HG02970 (cell line): ENCODE measurements around the gene HSPBAP1.

Experiments used
- ATAC-seq: cut with Tn5 transposase; IDR thresholded peaks from one replicate; pipeline ENCODE4 v1.9.1; 2021; ENCODE audit warnings: mild to moderate bottlenecking, moderate library complexity, moderate number of reproducible peaks; ENCODE audit not compliant: unreplicated experiment, low FRiP score

The HSPBAP1 gene

GRCh38 chr3:122793568-122794416, at the start of gene HSPBAP1:
TSS of gene HSPBAP1 (minus strand) at chr3:122793831. CDS start at chr3:122793680, 151 bp downstream.
- ATAC-seq, result peak; percentile 60

DNA sequence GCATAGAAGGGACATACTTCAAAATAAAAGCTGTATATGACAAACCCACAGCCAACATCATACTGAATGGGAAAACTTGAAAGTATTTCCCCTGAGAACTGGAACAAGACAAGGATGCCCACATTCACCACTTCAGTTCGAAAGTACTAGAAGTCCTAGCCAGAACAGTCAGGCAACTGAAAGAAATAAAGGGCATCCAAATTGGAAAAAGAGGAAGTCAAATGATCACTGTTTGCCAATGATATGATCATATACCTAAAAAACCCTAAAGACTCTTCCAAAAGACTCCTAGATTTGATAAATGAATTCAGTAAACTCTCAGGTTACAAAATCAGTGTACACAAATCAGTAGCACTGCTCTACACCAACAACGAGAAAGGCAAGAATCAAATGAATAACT, 42.0 kb upstream of the HSPBAP1 start:
- no peak for ATAC-seq

DNA sequence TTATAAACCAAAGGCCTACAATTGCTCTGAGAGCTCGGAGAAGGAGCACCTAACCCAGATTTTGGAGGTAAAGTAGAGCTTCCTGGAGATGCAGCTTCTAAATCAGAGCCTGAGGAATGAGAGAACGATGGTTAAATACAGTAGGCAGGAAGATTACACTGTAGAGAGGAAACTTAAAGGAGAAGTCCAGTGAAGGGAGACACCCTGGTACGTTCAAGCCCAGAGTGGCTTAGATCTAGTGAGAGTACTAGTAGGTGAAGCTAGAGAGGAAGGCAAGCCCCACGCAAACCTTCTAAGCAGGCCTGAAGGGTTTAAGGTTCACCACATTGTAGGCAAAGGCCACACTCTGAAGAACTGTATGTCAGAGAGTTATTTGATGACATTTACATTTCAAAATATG, 34.6 kb upstream of the HSPBAP1 start:
- no peak for ATAC-seq

- ATAC-seq, result no peak
Measured at GRCh38 chr3:122826278-122826677, 32.6 kb upstream of the HSPBAP1 start.

GRCh38 chr3:122825460-122825859, 31.8 kb upstream of the HSPBAP1 start:
- no peak for ATAC-seq

GRCh38 chr3:122824465-122825381, 31.1 kb upstream of the HSPBAP1 start:
- no peak for ATAC-seq

DNA sequence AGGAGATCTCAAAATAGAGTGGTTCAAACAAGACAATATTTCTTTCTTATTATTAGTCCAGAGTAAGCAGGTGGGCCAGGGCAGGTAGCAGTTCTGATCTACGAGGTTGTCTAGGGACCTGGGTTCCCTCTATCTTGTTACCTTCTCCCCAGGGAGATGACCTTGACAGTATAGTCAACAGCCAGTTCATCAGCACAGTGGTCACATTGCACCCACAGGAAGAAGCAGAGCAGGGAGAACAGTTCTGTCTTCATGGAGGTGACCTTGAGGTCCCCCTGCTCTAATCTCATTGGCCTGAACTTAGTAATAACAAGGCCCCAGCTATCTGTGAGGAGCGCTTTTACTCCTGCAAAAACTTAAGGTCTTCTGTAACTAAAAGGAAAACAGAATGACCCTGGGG, 23.0 kb upstream of the HSPBAP1 start:
- ATAC-seq, result no peak

GRCh38 chr3:122810734-122811133, 17.1 kb upstream of the HSPBAP1 start:
- no peak for ATAC-seq

DNA sequence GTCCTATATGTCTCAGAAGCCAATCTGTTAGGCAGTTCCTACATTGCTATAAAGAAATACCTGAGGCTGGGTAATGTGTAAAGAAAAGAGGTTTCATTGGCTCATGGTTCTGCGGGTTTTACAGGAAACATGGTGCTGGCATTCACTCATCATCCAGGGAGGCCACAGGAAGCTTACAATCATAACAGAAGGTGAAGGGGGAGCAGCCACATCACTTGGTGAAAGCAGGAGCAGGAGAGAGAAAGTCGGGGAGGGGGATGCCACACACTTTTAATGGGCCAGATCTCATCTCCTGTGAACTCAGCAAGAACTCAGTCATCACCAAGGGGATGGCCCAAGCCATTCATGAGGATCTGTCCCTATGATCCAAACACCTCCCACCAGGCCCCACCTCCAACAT, 10.3 kb upstream of the HSPBAP1 start:
- ATAC-seq, result no peak

DNA sequence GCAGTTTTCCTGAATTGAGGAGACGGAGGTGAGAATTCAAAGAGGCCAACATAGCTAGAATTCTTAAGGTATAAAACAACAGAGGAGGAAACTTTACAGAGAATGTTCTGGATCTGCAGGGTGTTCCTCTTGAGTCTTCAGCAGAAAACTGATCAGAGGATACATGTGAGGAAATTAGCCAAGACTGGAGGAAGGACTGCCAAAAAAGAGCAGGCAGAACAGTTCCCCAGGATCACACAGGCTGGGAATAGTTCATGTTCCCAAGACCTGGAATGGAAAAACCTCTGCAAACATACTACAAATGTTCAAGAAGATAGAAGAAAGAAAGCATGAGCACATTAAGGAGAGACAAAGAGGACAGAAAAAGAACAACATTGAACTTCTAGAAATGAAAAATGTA, 8.7 kb upstream of the HSPBAP1 start:
- no peak for ATAC-seq

DNA sequence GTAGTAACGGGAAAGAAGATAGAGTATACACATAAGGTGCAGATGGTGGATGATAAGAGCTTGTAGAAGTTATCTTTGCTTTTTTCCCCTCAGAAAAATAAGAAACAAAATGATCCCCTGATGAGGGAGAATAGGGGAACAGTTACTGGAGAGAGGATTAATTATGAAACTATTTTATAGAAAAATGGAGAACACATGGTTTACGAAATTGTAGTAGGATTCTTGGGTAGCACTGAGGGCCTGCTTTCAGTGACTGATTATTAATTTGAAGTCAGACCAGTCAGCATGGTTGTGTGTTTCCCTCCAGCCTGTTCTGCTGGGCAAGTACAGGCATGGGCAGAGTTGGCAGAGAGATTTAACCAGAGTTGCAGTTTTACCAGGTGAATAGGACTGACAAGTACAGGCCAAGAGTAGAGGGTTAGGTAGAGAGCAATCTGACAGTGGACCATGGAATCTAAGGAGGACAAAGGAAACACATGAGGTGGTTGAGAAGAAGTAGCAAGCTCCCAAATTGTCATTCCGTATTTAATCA, 7.1 kb upstream of the HSPBAP1 start:
- ATAC-seq, result no peak

GRCh38 chr3:122800031-122800430, 6.4 kb upstream of the HSPBAP1 start:
- ATAC-seq, result no peak

- no peak for ATAC-seq
Measured at GRCh38 chr3:122799322-122799721, 5.7 kb upstream of the HSPBAP1 start.

DNA sequence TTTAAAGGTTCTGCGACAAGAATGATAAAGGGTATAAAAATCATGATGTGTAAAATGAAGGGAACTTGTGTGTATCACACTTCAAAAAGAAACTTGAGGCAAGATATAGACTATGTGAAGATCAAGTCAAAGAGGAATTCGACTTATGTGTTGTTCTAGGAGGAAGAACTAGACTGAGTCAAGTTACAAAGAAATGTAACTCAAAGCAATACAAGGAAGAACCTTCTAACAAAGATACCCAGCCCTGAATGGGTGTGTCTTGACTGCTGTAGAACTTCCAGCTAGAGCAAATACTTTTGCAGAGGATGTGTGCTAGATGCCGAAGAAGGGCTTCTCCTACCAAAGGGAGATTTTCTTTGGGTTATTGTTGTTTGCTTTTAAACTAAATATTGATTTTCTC, 3.7 kb upstream of the HSPBAP1 start:
- no peak for ATAC-seq

- no peak for ATAC-seq
Measured at GRCh38 chr3:122795674-122796195, 2.1 kb upstream of the HSPBAP1 start.

DNA sequence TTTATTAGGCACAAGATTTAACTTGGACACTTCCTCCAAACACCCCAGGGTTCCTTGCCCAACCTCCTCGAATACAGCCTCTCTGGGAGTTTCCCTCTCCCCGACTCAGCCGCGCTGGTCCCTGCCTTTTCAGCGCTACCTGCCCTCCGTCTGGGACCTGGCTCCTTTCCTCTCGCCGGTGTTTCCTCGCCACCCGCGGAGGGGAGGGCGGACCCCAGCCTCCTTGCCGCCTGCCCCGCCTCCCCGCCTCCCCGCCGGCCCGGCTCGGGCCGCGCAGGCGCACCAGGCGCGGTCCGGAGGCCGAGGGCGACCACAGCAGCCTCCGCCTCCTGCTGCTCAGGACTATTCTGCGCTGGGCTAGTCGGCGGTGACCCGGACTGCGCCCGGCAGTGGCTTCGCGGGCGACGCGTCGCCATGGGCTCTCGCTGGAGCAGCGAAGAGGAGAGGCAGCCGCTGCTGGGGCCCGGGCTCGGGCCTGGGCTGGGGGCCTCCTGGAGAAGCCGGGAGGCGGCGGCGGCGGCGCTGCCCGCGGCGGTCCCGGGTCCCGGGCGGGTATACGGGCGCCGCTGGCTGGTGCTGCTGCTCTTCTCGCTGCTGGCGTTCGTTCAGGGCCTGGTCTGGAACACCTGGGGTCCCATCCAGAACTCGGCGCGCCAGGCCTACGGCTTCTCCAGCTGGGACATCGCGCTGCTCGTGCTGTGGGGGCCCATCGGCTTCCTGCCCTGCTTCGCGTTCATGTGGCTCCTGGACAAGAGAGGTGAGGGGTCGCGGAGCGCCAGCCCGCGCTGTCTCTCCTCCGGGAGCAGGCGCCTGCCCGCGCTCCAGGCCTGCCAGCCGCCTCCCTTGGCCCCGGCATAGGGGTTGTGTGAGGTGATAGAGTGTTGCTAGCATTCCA, 1.4 kb upstream of the HSPBAP1 start, which contains the start of gene SLC49A4:
Gene SLC49A4 (plus strand): TSS at position 291 of the 895 bp plus-strand sequence. CDS start 124 bp downstream, at position 415.
- peak; percentile 69 for ATAC-seq

DNA sequence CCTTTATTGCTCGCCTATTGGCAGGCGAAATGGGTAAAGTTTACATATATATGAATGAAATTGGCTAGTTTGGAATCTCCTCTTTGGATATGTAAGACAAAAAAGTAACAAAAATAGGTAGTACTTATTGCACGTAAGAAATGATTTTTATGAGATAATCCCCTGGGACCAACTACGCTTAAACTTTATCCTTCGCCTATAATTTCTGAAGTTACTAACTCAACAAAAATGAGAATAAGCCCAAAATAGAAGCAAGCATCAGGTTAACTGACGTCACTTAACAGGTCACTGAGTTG, 800 bp upstream of the HSPBAP1 start:
- no peak for ATAC-seq

DNA sequence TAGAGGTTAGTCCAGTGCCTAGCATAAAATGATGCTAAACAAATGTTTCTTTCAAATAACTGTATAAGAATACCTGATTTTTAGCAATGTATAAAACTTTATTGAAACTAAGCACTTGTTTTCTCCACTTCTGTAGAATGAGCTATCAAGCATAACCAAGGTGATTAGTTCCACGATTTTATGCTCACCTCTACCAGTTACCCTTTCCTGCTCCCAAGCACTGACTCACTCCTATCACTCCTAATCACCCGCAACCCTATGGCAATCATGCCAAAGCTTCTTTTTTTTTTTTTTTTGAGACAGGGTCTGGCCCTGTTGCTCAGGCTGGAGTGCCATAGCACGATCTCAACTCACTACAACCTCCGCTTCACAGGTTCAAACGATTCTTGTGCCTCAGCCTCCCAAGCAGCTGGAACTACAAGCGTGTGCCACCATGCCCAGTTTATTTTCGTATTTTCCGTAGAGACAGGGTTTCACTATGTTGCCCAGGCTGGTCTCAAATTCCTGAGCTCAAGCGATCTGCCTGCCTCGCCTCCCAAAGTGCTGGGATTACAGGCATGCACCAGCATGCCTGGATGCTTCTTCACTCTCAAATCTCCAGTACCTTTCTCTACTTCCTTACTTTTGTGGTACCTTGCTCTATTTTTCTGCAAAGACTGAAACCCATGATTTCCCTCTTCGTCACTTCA, 3.9 kb downstream of the HSPBAP1 start:
- ATAC-seq, result no peak

GRCh38 chr3:122787872-122788271, 5.8 kb downstream of the HSPBAP1 start:
- no peak for ATAC-seq
